C4-2B (cell line): ENCODE results near the gene MED16.

Experiments
- CTCF ChIP-seq: fragments of 450-650 bp; conservative IDR thresholded peaks from 2 replicates; pipeline ENCODE4 v1.5.1; 2017; ENCODE audit warnings: mild to moderate bottlenecking
- ZFX ChIP-seq: fragments of 450-650 bp; IDR thresholded peaks from 2 replicates; pipeline ENCODE4 v1.6.1; 2017

- TF ChIP-seq CTCF: no peak
- TF ChIP-seq ZFX: no peak
Measured at GRCh38 chr19:887599-887998, 5.4 kb downstream of the MED16 start.
